Measurements from ENCODE around the gene MYOF. TPM values are rescaled to one million over a fixed set of nuclear protein-coding genes. Genes with fewer than 3 reads are reported as not detected.

MYOF gene, protein sequence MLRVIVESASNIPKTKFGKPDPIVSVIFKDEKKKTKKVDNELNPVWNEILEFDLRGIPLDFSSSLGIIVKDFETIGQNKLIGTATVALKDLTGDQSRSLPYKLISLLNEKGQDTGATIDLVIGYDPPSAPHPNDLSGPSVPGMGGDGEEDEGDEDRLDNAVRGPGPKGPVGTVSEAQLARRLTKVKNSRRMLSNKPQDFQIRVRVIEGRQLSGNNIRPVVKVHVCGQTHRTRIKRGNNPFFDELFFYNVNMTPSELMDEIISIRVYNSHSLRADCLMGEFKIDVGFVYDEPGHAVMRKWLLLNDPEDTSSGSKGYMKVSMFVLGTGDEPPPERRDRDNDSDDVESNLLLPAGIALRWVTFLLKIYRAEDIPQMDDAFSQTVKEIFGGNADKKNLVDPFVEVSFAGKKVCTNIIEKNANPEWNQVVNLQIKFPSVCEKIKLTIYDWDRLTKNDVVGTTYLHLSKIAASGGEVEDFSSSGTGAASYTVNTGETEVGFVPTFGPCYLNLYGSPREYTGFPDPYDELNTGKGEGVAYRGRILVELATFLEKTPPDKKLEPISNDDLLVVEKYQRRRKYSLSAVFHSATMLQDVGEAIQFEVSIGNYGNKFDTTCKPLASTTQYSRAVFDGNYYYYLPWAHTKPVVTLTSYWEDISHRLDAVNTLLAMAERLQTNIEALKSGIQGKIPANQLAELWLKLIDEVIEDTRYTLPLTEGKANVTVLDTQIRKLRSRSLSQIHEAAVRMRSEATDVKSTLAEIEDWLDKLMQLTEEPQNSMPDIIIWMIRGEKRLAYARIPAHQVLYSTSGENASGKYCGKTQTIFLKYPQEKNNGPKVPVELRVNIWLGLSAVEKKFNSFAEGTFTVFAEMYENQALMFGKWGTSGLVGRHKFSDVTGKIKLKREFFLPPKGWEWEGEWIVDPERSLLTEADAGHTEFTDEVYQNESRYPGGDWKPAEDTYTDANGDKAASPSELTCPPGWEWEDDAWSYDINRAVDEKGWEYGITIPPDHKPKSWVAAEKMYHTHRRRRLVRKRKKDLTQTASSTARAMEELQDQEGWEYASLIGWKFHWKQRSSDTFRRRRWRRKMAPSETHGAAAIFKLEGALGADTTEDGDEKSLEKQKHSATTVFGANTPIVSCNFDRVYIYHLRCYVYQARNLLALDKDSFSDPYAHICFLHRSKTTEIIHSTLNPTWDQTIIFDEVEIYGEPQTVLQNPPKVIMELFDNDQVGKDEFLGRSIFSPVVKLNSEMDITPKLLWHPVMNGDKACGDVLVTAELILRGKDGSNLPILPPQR (N-terminal part only)
- total RNA-seq, result 5.5 TPM

DNA sequence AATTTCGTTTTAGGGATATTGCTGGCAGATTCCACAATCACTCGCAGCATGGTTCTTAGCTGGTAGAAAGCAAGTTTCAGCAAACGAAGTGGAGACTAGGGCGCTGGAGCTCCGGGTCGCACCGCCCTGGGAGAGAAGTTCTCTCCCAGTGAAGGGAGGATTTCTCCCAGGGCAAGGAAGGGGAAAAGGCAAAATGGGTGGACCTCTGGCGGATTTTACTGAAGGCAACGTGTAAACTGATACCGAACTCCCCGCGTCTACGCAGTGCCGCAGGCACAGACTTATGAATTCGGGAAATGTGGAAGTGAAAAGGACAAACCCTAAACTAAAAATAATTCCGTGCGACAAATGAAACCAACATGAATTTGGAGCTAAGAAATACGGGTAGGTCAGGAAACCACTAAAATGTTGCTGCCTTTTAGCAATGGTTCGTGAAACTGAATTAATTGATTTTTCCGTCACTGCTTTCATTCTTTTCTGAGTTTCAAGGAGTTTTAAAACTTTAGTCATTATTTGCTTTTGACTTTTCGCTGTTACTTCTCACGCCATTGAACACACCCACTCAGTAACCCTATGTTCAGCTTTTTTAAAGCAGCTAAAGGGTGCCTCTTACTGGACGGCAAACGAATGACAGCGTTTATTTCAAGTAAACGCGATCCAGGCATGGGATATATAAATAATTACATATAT lies at the start of gene MYOF:
TSS of gene MYOF (minus strand) at position 190 of the 690 bp plus-strand sequence. CDS start at position 50, 140 bp downstream.

GRCh38 chr10:93496322-93497041 lies 14.3 kb upstream of the MYOF start, which contains the start of gene CEP55:
Gene CEP55 (plus strand): TSS chr10:93496612. CDS start chr10:93500052, 3,440 bp downstream.

Small RNA genes within 50 kb of the gene (small RNA-seq; reads per million reads assigned to genes)
- gene RNA5SP323, result not detected

Other genes with a start within 250 kb of the MYOF start
- 4.6 TPM for gene CEP55, start 14.3 kb upstream of the MYOF start, total RNA-seq
- gene FFAR4, start 84.3 kb upstream of the MYOF start, total RNA-seq, result 1.2 TPM
- gene RBP4, start 118.9 kb upstream of the MYOF start, total RNA-seq, result 6.7 TPM
- gene PDE6C, start 130.2 kb upstream of the MYOF start, total RNA-seq, result not detected
- gene FRA10AC1, start 220.3 kb upstream of the MYOF start, total RNA-seq, result 20.8 TPM

Data from diencephalon (tissue), 1 donor.